H1 (cell line): ENCODE measurements around the gene OMG.

ENCODE experiments used
- BACH1 ChIP-seq: IDR thresholded peaks from 2 replicates; pipeline ENCODE4 v1.6.1; 2012; ENCODE audit warnings: low read length, improper control_type of control experiment
- HDAC6 ChIP-seq: IDR thresholded peaks from one replicate; pipeline ENCODE4 v1.7.1; 2012; ENCODE audit warnings: low read depth, mild to moderate bottlenecking, inconsistent platforms, low read length, moderate library complexity
- POLR2A ChIP-seq, 2 experiments: IDR thresholded peaks; 1 replicate in 1 of 2; 2 replicates in 1 of 2; pipeline ENCODE4 v1.6.1; 2011; ENCODE audit warnings: low read depth in 2 of 2, low read length in 2 of 2, mild to moderate bottlenecking in 2 of 2; ENCODE audit errors: control extremely low read depth in 1 of 2
- SP1 ChIP-seq: IDR thresholded peaks from 2 replicates; pipeline ENCODE4 v1.6.1; 2011; ENCODE audit warnings: low read depth, low read length

DNA sequence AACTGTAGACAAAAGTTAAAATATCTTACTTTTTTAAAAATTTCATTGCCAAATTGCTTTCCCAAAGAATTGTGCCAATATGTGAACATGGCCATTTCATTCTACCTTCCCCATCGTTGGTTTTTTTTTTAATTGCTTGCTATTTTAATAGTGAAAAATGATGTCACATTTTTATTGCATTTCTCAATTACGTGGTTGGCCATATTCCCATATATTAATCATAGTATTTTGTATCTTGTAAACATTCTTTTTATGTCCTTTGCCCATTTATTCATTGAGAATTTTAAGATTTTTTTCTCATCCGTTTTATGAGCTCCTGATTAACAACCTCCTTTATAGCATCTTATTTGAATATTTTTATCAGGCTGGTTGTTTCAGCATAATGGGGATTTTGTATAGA, 7.2 kb downstream of the OMG start:
- TF ChIP-seq SP1 (no peak), POLR2A (IDR thresholded peaks at IDR 0.05; ENCODE audit: control extremely low read depth in 1 of 2, low read depth in 2 of 2, low read length in 2 of 2) (no peak), BACH1 (no peak), HDAC6 (no peak)
